ENCODE data around the gene VAV1. TPM values are rescaled to one million over a fixed set of nuclear protein-coding genes. Genes with fewer than 3 reads are reported as not detected.
A peak's percentile ranks its signal among the peaks of the same experiment; 100 is the strongest.
"Not testable (repeated sequence)": the region's sequence is repeated elsewhere in the genome, so short reads cannot be mapped to it uniquely, and the experiment has no call there.

Gene VAV1
- total RNA-seq, 1 donor from 2014 or later: 0.82 TPM

- FAIRE-seq: no peak
- DNase-seq (ENCODE audit: low spot score in 2 of 2): no peak
Measured at GRCh38 chr19:6736917-6737283, 35.6 kb upstream of the VAV1 start.

- FAIRE-seq: peak; percentile 99
- DNase-seq (ENCODE audit: low spot score in 2 of 2): peak; percentile 98 to 99
Measured at GRCh38 chr19:6737284-6737872, 35.1 kb upstream of the VAV1 start, which contains the start of gene GPR108. TSS of gene GPR108 (minus strand) at chr19:6737580. CDS start at chr19:6737576, 4 bp downstream.

GRCh38 chr19:6737873-6738786 lies 34.4 kb upstream of the VAV1 start:
- peak; percentile 65 to 79 for DNase-seq (ENCODE audit: low spot score in 2 of 2)
- FAIRE-seq: no peak

GRCh38 chr19:6738787-6739389 lies 33.6 kb upstream of the VAV1 start:
- DNase-seq (ENCODE audit: low spot score in 2 of 2): no peak
- no peak for FAIRE-seq

GRCh38 chr19:6739390-6739882 lies 33.1 kb upstream of the VAV1 start, which contains the start of gene TRIP10:
TSS of gene TRIP10 (plus strand) at chr19:6739680. CDS start at chr19:6739762, 82 bp downstream.
- FAIRE-seq (no peak), DNase-seq (ENCODE audit: low spot score in 2 of 2) (peak; percentile 95 to 97)

- no peak for DNase-seq (ENCODE audit: low spot score in 2 of 2)
- no peak for FAIRE-seq
Measured at GRCh38 chr19:6739883-6740588, 32.5 kb upstream of the VAV1 start.

- FAIRE-seq (no peak), DNase-seq (ENCODE audit: low spot score in 2 of 2) (peak in 1 of 2 donors; percentile 49)
Measured at GRCh38 chr19:6740589-6741343, 31.7 kb upstream of the VAV1 start.

GRCh38 chr19:6743066-6743465 lies 29.4 kb upstream of the VAV1 start:
- FAIRE-seq (no peak), DNase-seq (ENCODE audit: low spot score in 2 of 2) (no peak)

- FAIRE-seq: no peak
Measured at GRCh38 chr19:6743714-6744380, 28.7 kb upstream of the VAV1 start.

GRCh38 chr19:6744381-6745301 lies 27.9 kb upstream of the VAV1 start:
- FAIRE-seq (no peak), DNase-seq (ENCODE audit: low spot score in 2 of 2) (peak; percentile 71 to 80)

More at GRCh38 chr19:6743714-6744380, 28.7 kb upstream of the VAV1 start:
- DNase-seq (ENCODE audit: low spot score in 2 of 2): no peak

- FAIRE-seq (no peak), DNase-seq (ENCODE audit: low spot score in 2 of 2) (no peak)
Measured at GRCh38 chr19:6745965-6746364, 26.5 kb upstream of the VAV1 start.

- not testable (repeated sequence) for DNase-seq (ENCODE audit: low spot score in 2 of 2); FAIRE-seq
Measured at GRCh38 chr19:6748543-6748942, 24.0 kb upstream of the VAV1 start.

GRCh38 chr19:6750062-6750461 lies 22.4 kb upstream of the VAV1 start:
- DNase-seq (ENCODE audit: low spot score in 2 of 2): no peak
- no peak for FAIRE-seq

- DNase-seq (ENCODE audit: low spot score in 2 of 2) (no peak), FAIRE-seq (no peak)
Measured at GRCh38 chr19:6751189-6751588, 21.3 kb upstream of the VAV1 start.

GRCh38 chr19:6752256-6753177 lies 20.0 kb upstream of the VAV1 start:
- no peak for DNase-seq (ENCODE audit: low spot score in 2 of 2)
- no peak for FAIRE-seq

- peak in 1 of 2 donors; percentile 80 for DNase-seq (ENCODE audit: low spot score in 2 of 2)
- no peak for FAIRE-seq
Measured at GRCh38 chr19:6753178-6754031, 19.1 kb upstream of the VAV1 start.
